Stimulated activated CD4-positive, alpha-beta T cell treated with anti-CD3 and anti-CD28 coated beads, TNF-alpha, amount 100 ng/mL, for 1 hour (primary cell): ENCODE data around the gene PLEKHM3.
"Not testable (repeated sequence)": the region's sequence is repeated elsewhere in the genome, so short reads cannot be mapped to it uniquely, and the experiment has no call there.

Experiments used
- DNase-seq, 3 donors: peaks; one replicate each; pipeline ENCODE4 v3.0.0-alpha.2; 2020; ENCODE audit warnings: low read depth in 3 of 3, low spot score in 1 of 3

The PLEKHM3 gene

DNA sequence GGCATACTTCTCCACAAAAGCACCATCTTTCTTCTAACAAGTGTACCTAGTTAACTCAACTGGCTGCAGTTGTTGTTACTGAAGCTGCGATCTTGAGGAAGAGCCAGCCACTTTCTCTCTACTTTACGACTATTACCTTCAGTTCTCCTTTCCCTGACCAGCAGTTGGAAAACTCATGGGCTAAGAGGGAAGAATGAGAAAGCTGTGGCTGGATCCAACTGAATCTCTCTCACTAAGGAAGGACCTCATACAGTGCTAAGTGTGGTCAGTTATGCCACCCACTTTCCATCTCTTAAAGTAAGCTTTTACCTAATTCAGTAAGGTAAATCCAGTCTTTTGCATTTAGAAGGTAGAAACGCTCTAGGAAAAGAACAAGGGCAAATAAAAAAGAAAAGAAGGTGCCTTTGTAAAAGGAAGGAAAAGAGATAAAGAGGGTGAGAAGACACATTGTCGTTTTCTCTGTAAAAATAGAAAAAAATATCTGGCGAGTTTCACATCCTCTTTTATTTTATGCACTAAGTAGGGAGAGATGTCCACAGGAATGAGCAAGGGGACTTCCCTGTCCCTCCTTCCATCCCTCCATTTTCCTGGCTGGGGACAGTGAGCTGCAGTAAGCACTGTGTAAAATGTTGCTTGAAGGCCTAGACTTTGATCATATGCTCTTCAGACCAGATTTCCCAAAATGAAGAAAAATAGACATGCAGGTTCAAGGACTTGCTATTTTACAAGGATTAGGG is 73.4 kb downstream of the PLEKHM3 start:
- no peak for DNase-seq

DNA sequence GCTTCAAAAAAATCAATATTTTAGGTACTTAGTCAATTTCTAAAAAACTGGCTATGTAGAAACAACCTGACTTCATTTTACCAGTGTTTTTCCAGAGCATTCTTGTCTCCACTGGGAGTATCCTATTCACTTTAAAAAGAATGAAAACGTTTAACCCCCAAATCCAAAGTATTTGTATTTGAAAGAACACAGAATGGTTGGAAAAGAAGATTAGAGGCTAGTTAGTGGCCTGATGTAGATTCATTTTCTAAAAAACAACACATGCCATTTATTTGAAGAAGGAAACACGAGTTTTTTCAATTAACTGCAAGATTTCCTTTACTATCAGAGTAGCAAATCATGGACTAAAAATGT is 74.6 kb downstream of the PLEKHM3 start:
- DNase-seq, result no peak

DNA sequence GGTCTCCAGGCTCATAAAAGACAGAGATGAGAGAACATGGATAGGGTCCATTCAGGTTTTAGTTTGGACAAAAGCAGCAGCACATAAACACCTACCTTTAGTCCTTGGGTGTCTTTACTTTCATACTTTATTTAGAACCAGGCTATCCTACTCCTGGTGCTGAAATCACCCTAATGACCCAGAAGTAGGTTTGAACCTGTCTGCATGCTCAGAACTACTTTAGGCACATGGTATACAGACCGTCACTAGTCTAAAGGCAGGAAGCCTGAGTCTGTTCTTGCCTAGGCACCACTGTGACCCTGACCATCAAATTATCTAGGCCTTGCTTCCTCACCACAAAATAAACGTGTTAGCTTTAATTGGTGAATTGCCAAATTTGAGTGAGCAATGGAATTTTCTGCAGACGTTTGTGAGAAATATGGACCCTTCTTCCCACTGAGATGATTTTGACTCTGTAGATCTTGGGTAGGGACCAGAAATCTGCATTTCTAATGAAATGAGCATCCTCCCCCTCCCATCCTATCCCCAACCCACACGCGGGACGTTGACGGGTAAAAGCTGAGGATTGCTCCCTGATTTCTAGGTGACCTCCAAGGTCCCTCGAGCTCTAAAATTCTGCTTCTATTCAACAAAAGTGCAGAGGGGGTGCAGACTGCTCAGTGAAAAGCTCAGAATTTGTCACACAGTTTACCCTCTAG is 75.1 kb downstream of the PLEKHM3 start:
- DNase-seq, result no peak

DNA sequence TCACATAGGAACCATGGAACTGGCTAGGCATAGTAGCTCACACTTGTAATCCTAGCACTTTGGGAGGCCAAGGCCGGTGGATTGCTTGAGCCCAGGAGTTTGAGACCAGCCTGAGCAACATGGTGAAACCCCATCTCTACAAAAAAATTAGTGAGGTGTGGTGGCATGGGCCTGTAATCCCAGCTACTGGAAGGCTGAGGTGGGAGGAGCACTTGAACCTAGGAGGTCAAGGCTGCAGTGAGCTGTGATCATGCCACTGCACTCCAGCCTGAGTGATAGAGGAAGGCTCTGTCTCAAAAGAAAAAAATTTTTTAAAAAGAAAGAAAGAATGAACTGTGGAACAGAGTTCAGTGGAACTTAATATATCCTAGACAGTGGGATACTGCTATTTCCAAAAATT is 76.1 kb downstream of the PLEKHM3 start:
- DNase-seq, result not testable (repeated sequence)

DNA sequence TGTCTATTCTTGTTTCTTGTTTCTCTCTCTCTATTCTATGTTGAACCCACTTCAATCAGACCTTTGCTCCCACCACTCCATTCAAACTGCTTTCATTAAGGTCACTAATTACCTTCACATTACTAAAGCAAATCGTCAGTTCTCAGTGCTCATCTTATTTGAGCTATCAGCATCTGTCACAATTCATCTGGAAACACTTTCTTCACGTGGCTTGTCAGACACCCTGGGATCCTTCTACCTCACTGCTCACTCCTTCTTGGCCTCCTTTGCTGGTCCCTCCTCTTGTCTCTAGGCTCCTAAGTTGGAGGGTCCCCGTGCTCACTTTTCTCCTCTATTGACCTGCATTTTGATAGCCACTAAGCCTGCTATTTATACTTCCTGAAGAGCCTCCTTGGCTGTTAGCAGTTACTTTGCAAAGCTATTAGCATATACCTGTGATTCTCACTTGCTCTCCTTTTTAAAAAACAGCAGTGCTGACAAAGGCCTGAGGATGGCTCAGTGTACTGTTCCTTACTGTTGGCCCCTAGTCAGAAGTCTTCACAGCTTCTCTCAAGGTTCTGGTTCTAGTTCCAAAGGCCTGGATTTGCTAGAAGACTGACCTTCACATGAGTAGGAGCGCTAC is 80.2 kb downstream of the PLEKHM3 start:
- DNase-seq, result no peak

DNA sequence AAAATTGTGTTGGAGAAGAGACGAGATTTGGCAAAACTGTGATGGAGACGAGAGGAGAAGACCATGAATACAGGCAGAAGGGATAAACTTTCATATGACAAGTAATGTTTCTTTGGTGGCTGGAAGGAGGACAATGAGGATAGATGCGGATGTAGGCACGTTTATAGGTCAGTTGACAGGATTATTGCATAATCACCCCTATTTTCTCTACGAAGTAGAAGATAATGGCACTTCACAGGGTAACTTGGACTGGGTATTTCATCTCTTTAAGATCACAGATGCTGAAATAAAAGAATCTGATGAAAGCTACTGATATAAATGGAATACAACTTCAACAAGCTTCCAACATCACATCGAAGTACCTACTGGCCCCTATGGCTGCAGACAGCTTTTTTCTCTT is 81.0 kb downstream of the PLEKHM3 start:
- no peak for DNase-seq

DNA sequence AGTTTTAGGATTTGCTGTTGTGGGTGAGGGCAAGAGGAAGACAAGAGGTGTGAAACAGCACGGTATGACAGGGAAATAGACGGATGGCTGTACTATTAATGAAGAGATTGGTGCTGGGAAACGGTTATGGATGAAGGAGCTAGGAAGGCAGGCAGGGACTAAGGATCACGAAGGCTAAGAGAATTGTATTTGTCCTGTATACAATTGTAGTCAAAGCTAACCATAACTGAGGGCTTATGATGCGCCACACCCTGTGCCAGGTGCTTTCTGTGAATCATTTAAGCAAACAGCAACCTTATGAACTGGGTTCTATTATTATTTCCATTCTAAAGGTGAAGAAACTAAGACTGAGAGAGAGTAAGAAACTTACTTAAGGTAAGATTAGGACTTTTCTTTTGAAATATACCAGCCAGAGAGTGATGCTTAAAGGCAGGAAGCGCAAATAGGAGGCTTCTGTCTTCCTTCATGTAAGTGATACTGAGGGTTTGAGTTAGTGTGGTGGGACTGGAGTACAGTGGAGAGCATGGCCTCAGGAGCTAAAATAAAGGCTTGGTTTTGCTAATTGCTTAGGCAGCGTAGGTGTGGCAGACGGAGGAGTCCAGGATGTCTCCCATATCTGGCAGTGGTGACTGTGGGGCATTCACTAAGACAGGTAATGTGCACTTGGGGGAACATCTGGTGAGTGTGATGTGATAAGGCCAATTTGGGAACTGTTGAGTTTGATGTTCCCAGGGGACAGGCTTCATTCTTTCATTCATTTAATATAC is 85.8 kb downstream of the PLEKHM3 start:
- DNase-seq, result no peak

DNA sequence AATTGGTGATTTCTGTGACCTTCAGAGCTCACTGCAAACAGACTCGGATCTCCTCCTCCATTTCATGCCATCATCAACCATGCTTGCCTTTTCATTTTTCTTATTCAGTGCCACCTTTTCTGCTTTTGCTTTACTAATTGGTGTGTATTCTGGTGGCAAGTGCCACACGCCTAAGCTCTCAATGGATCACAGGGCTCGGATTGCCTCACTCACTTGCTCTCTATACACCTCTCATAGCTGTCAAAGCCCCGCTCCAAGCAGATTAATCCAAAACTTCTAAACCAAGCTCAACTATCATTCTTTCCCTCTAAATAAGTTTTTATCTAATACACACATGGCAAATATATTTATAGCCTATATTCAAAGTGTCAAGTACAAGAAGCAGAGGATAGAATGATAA is 86.4 kb downstream of the PLEKHM3 start:
- DNase-seq, result no peak

DNA sequence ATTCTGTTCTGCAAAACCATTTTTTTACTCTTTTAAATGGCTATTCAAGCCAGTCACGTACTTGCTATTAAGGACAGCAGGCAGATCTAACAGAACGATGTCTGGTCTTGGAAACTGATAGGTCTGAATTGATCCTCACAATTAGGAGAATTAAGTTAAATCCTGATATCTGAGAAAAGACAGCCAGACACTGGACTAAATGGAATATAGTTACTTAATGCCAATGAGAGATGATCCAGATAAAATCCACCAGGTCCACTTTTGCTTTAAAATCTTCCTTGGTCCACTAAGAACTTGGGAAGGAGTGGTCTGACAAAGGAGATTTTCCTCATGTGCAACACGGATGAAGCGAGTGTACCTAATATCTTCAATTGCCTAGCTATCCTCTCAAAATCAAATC is 86.9 kb downstream of the PLEKHM3 start:
- no peak for DNase-seq

DNA sequence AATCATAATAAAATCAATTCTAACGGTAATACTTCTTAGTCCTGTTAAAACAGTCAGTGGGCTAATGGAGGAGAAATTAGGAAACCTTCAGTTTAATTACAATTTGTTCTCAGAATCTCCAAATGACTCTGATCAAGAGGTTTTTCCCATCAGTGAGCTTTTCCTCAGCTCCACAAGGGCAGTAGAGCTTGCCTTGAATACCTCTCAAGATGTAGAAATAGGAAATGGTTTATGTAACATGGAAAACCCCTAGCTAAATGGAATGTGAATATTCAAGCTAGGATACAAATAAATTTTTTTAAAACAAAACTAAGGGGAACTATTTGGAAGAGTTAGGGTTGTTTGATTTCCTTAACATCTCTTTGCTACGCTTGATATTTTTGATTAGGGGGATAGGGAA is 87.5 kb downstream of the PLEKHM3 start:
- no peak for DNase-seq

DNA sequence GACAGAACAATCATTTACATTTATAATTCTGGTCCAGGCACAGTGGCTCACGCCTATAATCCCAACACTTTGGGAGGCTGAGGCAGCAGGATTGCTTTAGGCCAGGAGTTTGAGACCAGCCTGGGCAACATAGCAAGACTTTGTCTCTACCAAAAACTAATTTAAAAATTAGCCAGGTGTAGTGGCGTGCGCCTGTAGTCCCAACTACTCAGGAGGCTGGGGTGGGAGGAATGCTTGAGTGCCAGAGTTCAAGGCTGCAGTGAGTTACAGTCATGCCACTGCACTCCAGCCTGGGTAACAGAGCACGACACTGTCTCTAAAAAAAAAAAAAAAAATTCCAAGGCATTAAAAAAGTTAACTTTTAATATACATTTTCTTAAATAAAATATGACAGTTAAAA is 88.1 kb downstream of the PLEKHM3 start:
- DNase-seq, result no peak

DNA sequence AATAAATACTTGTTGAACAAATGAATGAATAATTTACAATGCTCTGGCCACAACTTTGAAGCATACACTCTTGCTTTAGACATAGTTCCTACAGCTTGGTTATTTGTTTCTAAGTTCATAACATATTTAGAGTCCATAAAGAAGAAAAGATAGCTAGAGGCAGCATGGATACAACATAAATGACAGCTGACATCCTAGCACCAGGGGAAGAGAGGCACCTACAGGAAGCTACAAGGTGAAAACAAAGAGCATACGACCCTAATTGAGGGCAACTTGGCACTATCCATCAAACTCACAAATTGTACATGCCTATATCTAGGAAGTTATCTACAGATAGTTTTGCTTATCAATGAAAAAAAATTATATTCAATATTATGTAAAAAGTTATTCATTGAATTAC is 88.9 kb downstream of the PLEKHM3 start:
- DNase-seq, result no peak

DNA sequence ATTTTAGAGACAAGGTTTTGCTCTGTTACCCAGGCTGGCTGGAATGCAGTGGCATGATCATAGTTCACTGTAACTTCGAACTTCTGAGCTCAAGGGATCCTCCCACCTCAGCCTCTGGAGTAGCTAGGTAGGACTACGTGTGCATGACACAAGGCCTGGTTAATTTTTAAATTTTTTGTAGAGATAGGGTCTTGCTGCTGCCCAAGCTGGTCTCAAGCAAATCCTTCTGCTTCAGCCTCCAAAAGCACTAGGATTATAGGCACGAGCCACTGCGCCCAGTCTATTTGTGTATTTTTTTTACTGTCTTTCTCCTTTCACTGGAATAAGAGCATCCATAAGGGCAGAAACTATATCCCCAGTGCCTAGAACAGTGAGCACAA is 89.3 kb downstream of the PLEKHM3 start:
- DNase-seq, result no peak

DNA sequence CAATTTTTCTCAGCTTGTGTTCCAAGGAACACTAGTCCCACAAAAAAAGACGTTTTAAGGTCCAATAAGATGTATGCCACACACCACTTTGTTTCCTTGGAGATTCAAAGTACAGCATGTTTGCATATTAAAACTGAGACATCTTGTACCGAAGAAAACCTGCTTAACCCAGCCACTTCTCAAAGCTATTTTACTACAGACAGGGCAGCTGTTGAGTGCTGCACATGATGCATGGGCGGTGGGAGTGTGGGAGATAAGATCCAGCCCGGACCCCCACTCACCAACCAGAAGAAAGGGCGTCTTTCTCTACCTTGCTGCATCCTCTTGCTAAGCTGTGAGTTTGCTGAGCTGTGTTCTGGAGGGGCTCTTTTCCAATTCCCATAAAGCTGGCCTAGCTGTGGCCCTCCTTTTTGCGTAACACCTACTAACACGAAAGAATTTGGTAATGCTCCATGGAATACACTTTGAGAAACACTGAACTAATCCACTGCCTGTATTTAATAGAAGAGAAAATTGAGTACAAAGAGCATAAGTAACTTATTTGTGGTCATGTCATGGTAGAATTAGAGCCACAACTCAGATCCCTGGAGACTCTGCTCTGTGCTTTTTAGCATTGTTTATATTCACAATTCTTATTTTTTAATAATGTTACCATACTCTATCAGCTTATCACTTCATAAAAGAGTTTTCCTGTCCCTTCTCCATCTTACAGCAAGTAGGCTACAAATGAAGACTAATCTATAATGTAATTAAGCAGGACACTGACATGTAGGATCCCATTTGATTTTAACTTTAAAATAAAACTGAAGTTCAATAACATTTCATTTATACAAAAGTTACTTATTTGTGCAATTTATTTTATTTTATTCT is 90.0 kb downstream of the PLEKHM3 start:
- no peak for DNase-seq

DNA sequence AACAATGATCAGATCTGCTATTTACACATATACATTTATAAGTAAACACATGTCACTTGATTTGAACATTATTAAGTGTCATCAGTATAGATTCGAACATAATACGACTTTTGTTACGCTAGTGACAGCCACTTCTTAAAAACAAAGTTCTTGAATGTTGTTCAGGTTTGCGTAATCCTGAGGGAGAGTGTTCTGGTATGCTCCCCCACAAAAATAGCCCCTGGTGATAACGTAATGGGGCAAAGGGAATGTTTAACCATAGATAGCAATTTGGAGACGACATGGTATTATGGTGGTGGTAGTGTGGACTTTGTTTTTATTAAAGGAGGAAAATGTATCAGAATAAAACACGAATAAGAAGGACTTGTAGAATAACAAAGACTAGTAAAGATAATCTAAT is 90.6 kb downstream of the PLEKHM3 start:
- no peak for DNase-seq

DNA sequence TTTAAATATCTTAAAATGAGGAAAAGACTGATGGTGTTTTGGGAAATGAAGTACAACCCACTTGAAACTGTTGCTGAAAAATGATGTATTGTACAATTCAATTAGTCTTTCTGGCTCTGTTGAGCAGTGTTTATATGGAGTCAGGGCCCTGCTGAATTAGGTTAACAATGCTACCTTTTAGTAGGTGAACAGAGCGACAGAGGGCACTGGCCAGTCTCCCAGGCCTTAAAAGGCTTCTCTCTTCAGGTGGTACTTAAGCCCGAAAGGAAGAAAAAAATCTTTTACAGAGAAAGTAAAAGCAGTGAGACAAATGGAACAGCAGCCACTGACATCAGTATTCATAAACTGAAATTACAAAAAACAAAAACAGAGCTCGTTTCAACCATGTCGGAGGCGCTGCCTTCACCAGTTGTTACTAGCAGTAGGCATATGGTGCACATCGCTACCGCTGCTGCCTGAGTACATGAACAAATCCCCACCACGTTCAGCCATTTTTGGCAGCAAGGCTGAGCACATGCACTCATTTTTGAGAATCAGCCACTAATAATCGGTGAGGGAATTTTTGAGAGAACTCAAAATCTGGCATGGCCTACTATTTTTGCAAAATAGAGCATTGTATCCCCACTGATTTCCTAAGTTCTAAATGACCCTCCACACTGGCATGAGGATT is 91.8 kb downstream of the PLEKHM3 start:
- DNase-seq, result no peak

DNA sequence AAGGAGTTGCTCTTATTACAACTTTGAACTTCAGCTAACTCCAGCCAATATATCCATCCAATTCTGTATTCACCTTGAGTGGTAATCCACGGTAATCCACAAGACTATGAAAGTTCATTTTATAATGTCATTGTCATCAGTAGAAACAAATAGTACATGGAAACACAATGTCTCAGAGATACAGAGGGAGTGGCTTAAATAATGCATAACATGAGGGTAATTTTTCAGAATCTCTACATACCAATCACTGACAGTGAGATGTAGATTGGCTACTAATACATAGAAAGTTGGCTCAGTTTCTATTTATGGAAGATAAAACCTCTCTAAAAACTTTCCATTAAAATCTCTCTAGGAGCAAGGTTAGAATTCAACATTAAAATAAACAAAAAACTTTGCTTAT is 93.2 kb downstream of the PLEKHM3 start:
- DNase-seq, result no peak

DNA sequence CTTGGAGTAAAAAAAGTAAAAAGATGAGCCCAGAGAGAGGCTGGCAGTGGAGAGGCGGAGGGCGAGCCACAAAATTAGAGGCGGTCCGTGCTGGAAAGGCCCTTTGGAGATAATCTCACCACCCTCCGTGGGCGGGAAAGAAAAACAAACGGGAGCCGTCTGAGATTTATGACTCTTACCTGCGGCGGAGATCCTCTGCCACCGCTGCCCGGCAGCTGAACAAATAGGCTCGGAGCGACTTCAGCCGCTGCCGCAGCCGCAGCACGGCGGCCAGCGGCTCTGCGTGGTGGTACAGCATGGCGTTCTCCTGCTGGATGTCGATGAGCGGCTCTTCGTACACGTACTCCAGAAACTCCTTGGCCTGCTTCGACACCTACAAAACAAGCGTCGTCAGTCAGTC is 94.6 kb downstream of the PLEKHM3 start:
- DNase-seq, result no peak

DNA sequence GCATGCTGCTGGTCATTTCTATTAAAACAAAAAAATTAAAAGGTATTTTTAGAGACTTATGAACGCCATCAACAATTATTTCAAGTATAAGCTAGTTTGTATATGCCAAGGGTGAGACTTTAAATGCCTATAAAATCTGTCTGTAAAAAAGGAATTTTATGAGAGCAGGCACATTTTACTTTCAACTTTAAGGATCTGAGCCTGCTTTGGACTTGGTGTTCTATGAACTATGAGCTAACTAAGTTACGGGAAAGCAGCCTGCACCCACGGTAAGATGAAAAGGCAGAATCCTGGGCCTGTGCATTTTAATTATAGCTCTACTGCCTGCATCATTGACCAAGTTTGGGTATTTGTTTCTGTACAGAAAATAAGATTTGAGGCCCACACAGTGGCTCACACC is 95.4 kb downstream of the PLEKHM3 start:
- DNase-seq, result no peak

DNA sequence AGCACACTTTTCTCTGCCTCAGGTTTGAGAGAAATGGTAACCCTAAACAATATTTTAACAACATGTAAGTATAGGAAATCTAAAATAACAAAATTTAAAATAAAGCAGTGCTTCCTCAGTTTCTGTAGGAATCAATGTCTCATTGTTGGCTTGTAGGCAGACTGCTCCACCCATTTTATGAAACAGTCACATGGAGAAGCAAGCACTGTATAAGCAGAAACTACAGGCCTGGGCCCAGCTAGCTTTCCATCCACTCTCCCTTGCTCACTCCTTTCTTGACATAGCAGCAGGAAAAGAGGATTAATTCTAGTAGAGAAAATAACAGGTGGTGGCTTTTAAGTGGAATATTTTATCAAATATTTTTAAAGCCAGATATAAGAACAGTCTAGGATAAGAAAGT is 97.2 kb downstream of the PLEKHM3 start:
- DNase-seq, result no peak

DNA sequence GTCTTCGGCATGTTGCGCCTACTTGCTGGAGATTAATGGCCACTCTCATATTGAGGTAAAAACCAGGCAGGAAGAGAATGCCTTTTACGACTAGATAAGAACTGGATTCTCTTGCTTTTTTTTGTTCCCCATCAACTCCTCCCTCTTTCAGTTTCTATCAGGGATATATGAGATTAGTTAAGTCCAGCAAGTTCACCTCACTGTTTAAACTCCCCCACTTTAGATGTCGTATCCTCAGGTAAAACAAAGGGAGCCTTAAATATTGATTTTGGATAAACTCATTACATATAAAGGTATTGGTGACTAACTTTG is 98.4 kb downstream of the PLEKHM3 start:
- DNase-seq, result no peak
